Vagina (tissue), 2 donors: ENCODE results near the gene PTPRK. TPM values are rescaled to one million over a fixed set of nuclear protein-coding genes. Genes with fewer than 3 reads are reported as not detected.
A peak's percentile ranks its signal among the peaks of the same experiment; 100 is the strongest.

Experiments
- DNase-seq, 2 donors: peaks; one replicate each; pipeline ENCODE4 v3.0.0-alpha.2; 2017; ENCODE audit errors: extremely low spot score in 2 of 2
- H3K27ac ChIP-seq: fragments of 200-600 bp; sonication (generic); one replicate; pipeline ENCODE4 v1.5.1; 2019
- H3K27me3 ChIP-seq: fragments of 200-600 bp; sonication (generic); one replicate; pipeline ENCODE4 v1.5.1; 2019
- H3K36me3 ChIP-seq, 2 donors: fragments of 200-600 bp; sonication (generic); one replicate each; pipeline ENCODE4 v1.5.1; 2017 to 2019
- H3K4me1 ChIP-seq: fragments of 200-600 bp; sonication (generic); one replicate; pipeline ENCODE4 v1.5.1; 2019
- H3K4me3 ChIP-seq, 2 donors: fragments of 200-600 bp; sonication (generic); 1 replicate in 1 of 2; 2 replicates in 1 of 2; pipeline ENCODE4 v1.5.1; 2016 to 2019
- H3K9me3 ChIP-seq: fragments of 200-600 bp; sonication (generic); one replicate; pipeline ENCODE4 v1.5.1; 2019
- POLR2A ChIP-seq, 2 donors: fragments of 450-650 bp; IDR thresholded peaks; one replicate each; pipeline ENCODE4 v1.6.1; 2017; ENCODE audit warnings: antibody characterized with exemption in 2 of 2, mild to moderate bottlenecking in 2 of 2, moderate library complexity in 2 of 2
- POLR2AphosphoS5 ChIP-seq, 2 donors: sonication (generic); formaldehyde crosslinking; IDR thresholded peaks; one replicate each; pipeline ENCODE4 v1.9.0; 2017; ENCODE audit warnings: antibody characterized with exemption in 2 of 2, mild to moderate bottlenecking in 2 of 2, low read depth in 1 of 2; ENCODE audit not compliant: insufficient read depth in 1 of 2
- intact Hi-C: fragments of 100-400 bp; cut with DNase I; formaldehyde crosslinking; loops from one replicate; pipeline ENCODE4 v1.15.1; 2023
- total RNA-seq: library from RNA; depleted of rRNA; stranded (reverse); fragments of >200 nt; gene quantifications from one replicate; pipeline ENCODE4 v1.2.3, GENCODE V29; 2016
- TF ChIP-seq, protein P1 (sequence below), 3 experiments: fragments of 450-650 bp in 2 of 3; fragments of 200-600 bp in 1 of 3; sonication (generic) in 1 of 3; IDR thresholded peaks; one replicate each; pipeline ENCODE4 v1.5.1; 2017 to 2019; ENCODE audit warnings: antibody characterized with exemption in 3 of 3, mild to moderate bottlenecking in 2 of 3, moderate library complexity in 2 of 3

The PTPRK gene
- total RNA-seq, 1 donor from 2014 or later: 82.5 TPM

DNA sequence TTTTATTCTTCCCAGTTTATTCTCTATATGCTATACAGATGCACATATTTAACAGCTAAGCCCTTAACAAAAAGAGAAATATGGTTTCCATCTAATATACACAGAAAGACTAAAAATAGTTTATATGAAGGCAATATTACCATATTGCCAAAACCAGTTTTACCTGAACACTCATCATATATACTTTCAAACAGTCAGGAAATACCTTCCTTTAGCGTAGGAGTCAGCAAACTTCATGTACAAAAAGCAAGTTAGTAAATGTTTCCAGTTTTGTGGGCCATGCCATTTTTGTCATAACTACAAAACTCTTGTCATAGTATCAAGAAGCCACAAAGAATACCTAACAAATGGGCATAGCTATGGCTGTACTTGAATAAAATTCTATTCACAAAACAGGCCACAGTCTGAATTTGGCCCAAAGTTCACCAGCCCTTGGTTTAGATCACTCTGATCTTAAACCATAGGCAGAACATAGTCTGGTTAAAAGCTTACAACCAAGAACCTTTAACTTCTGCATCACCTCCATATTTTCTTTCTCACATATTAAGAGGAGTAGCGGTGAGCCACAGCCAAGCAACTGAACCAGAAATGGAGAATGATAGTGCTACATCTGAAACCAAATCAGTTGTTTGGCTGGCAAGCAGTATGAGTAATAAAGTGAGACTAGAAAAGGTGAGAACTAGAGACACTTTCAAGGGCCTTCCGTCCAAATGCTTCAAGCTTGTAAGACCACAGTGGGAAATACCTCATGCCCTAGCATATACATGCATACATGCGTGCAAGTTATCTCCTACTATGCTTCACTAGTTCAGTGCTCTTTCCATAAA lies 116.6 kb downstream of the PTPRK start:
- H3K27me3 ChIP-seq: no peaks in the 10 kb centered on the region
- intact Hi-C loops: no loop called here
- H3K36me3 ChIP-seq: no peaks in the 10 kb centered on the region
- no peak overlapping the region for H3K4me3 ChIP-seq
- DNase-seq: no peak
- no peaks in the 10 kb centered on the region for H3K9me3 ChIP-seq
- no peaks in the 10 kb centered on the region for H3K4me1 ChIP-seq
- TF ChIP-seq POLR2AphosphoS5 (IDR thresholded peaks at IDR 0.05; ENCODE audit: insufficient read depth in 1 of 2, low read depth in 1 of 2): peak in 1 of 2 donors; percentile 29
- TF ChIP-seq, protein P1, sequence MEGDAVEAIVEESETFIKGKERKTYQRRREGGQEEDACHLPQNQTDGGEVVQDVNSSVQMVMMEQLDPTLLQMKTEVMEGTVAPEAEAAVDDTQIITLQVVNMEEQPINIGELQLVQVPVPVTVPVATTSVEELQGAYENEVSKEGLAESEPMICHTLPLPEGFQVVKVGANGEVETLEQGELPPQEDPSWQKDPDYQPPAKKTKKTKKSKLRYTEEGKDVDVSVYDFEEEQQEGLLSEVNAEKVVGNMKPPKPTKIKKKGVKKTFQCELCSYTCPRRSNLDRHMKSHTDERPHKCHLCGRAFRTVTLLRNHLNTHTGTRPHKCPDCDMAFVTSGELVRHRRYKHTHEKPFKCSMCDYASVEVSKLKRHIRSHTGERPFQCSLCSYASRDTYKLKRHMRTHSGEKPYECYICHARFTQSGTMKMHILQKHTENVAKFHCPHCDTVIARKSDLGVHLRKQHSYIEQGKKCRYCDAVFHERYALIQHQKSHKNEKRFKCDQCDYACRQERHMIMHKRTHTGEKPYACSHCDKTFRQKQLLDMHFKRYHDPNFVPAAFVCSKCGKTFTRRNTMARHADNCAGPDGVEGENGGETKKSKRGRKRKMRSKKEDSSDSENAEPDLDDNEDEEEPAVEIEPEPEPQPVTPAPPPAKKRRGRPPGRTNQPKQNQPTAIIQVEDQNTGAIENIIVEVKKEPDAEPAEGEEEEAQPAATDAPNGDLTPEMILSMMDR (IDR thresholded peaks at IDR 0.05): no peak
- no peak overlapping the region for H3K27ac ChIP-seq

DNA sequence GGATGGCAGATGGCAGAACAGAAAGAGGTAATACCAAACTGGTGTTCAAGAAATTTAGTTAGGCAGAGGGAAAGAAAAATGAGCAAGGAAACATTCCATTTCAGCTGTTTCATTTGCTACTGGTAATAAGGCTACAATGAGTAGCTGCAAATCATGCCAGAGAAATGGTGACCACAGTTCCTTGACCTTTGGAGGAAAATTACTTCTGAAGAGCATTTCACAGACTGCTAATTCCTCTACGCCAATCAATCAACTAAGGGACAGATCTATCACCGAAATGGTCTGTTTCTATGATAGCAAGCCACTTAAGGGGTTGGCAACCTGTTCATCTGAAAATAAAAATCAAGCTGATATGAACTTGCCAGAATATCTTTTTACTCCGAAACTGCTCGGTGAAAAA lies 119.5 kb downstream of the PTPRK start:
- no peaks in the 10 kb centered on the region for H3K9me3 ChIP-seq
- intact Hi-C loops: no loop called here
- H3K4me1 ChIP-seq: no peaks in the 10 kb centered on the region
- H3K4me3 ChIP-seq: no peak overlapping the region
- no peaks in the 10 kb centered on the region for H3K27me3 ChIP-seq
- H3K27ac ChIP-seq: no peak overlapping the region
- DNase-seq: no peak
- TF ChIP-seq POLR2A (IDR thresholded peaks at IDR 0.05) (no peak), POLR2AphosphoS5 (IDR thresholded peaks at IDR 0.05; ENCODE audit: insufficient read depth in 1 of 2, low read depth in 1 of 2) (no peak)
- TF ChIP-seq, protein P1 (IDR thresholded peaks at IDR 0.05): no peak
- no peaks in the 10 kb centered on the region for H3K36me3 ChIP-seq

DNA sequence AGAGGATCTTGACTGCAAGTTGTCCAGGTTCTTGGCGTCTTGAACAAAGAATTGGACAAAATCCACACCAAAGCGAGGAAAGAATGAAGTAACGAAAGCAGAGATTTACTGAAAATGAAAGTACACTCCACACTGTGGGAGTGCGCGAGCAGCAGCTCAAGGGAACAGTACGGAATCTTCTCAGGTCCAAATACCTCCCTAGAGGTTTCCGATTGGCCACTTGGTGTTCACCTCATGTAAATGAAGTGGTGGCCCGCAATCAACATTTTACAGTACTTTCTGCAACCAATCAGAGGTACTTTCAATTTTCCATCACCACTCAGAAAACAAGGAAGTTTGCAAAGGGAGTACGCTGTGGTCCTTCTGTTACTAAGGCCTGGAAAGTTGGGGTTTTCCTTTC lies 122.4 kb downstream of the PTPRK start:
- no peak overlapping the region for H3K4me3 ChIP-seq

DNA sequence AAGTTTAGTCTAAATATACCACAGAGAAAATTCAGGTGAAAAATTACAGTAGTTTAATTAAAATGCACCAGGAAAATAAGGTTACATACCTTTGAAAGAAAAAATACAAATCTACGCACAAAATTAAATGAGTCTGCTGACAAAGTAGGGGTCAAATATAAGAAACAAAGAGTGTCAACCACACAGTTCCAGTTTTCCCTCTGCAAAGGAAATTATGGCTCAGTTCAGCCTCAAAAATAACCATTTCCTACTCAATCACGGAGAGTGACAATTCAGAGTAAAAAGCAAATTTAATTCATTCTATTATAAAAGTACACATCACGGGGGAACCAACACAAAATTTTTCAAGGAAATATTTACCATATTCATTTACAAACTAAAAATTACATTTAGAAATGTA lies 124.8 kb downstream of the PTPRK start:
- Histone ChIP-seq H3K36me3 (no peaks in the 10 kb centered on the region), H3K9me3 (no peaks in the 10 kb centered on the region), H3K27ac (no peak overlapping the region), H3K4me3 (no peak overlapping the region), H3K4me1 (no peaks in the 10 kb centered on the region), H3K27me3 (no peaks in the 10 kb centered on the region)
- intact Hi-C loops: no loop called here
- TF ChIP-seq, protein P1 (IDR thresholded peaks at IDR 0.05): no peak
- TF ChIP-seq POLR2AphosphoS5 (IDR thresholded peaks at IDR 0.05; ENCODE audit: insufficient read depth in 1 of 2, low read depth in 1 of 2): no peak
- TF ChIP-seq POLR2A (IDR thresholded peaks at IDR 0.05): no peak
- DNase-seq: no peak

More for the DNA sequence above, 122.4 kb downstream of the PTPRK start:
- Histone ChIP-seq H3K27ac (no peak overlapping the region), H3K36me3 (no peaks in the 10 kb centered on the region), H3K9me3 (no peaks in the 10 kb centered on the region), H3K27me3 (no peaks in the 10 kb centered on the region), H3K4me1 (no peaks in the 10 kb centered on the region)
- no peak for DNase-seq
- intact Hi-C loops: no loop called here
- TF ChIP-seq, protein P1 (IDR thresholded peaks at IDR 0.05): no peak
- no peak for TF ChIP-seq POLR2AphosphoS5 (IDR thresholded peaks at IDR 0.05; ENCODE audit: insufficient read depth in 1 of 2, low read depth in 1 of 2)

DNA sequence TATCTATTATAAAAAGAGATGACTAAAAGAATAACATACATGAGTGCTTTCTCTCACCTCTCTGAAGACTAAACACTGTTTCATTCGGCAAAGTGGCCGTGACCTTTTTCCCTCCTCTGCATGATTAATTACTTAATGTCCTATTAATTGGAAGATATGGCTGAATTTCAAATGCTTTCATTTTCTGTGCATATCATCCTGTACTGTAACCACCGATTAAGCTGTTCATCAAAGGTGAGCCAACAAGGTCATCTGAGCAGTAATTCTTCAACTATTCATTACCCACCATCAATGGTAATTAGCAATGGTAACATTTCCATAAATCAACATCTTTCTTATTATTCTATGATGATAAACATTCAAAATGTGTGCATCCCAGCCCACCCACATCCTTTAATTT lies 125.2 kb downstream of the PTPRK start:
- TF ChIP-seq, protein P1 (IDR thresholded peaks at IDR 0.05): no peak
- TF ChIP-seq POLR2AphosphoS5 (IDR thresholded peaks at IDR 0.05; ENCODE audit: insufficient read depth in 1 of 2, low read depth in 1 of 2): no peak
- TF ChIP-seq POLR2A (IDR thresholded peaks at IDR 0.05): no peak
- Histone ChIP-seq H3K27me3 (no peaks in the 10 kb centered on the region), H3K9me3 (no peaks in the 10 kb centered on the region), H3K36me3 (no peaks in the 10 kb centered on the region), H3K4me3 (no peak overlapping the region), H3K27ac (no peak overlapping the region), H3K4me1 (no peaks in the 10 kb centered on the region)
- DNase-seq: no peak
- intact Hi-C loops: no loop called here
